MCF 10A (cell line): ENCODE measurements around the gene ACOT12. TPM values are rescaled to one million over a fixed set of nuclear protein-coding genes. Genes with fewer than 3 reads are reported as not detected.

ENCODE experiments used
- Bru-seq: library from RNA; stranded (reverse); fragments of 400-500 nt; gene quantifications from one replicate; lab custom pipeline; 2021; lab: Mats Ljungman, UMichigan
- BruChase-seq, 2 experiments: library from RNA; stranded (reverse); fragments of 400-500 nt; gene quantifications; one replicate each; lab custom pipeline; 2021; lab: Mats Ljungman, UMichigan
- BruUV-seq: library from RNA; stranded (reverse); fragments of 400-500 nt; replicated peaks from 2 replicates; lab custom pipeline; 2021; lab: Mats Ljungman, UMichigan
- CTCF ChIA-PET: fragments of 300-600 bp; sonication (Branson Sonifier 250); formaldehyde crosslinking; extraction: SDS; loops from one replicate; lab custom pipeline; 2021; ENCODE audit warnings: antibody characterized with exemption, inconsistent platforms; lab: Yijun Ruan, JAX
- POLR2A ChIA-PET: fragments of 300-600, 350-650 bp; sonication (Branson Sonifier 250); formaldehyde crosslinking; extraction: SDS; loops from one replicate; lab custom pipeline; 2020; ENCODE audit warnings: antibody characterized with exemption, inconsistent platforms; lab: Yijun Ruan, JAX
- DNase-seq: peaks from one replicate; pipeline ENCODE4 v3.0.0-alpha.2; 2018; ENCODE audit not compliant: unreplicated experiment
- H3K27ac Mint-ChIP-seq: one replicate; pipeline ENCODE4 v1.8.0; 2022; ENCODE audit warnings: mild to moderate bottlenecking, low read depth, mixed read lengths; ENCODE audit not compliant: unreplicated experiment
- H3K27me3 Mint-ChIP-seq: one replicate; pipeline ENCODE4 v1.8.0; 2022; ENCODE audit warnings: mixed read lengths; ENCODE audit not compliant: insufficient read depth, unreplicated experiment
- H3K36me3 Mint-ChIP-seq: one replicate; pipeline ENCODE4 v1.8.0; 2022; ENCODE audit warnings: mild to moderate bottlenecking, moderate library complexity, mixed read lengths; ENCODE audit not compliant: insufficient read depth, unreplicated experiment
- H3K4me1 Mint-ChIP-seq: one replicate; pipeline ENCODE4 v1.8.0; 2022; ENCODE audit warnings: mixed read lengths; ENCODE audit not compliant: insufficient read depth, unreplicated experiment
- H3K4me3 Mint-ChIP-seq: one replicate; pipeline ENCODE4 v1.8.0; 2022; ENCODE audit warnings: mild to moderate bottlenecking, moderate library complexity, mixed read lengths; ENCODE audit not compliant: unreplicated experiment
- H3K9me3 Mint-ChIP-seq: one replicate; pipeline ENCODE4 v1.8.0; 2022; ENCODE audit warnings: mixed read lengths; ENCODE audit not compliant: unreplicated experiment
- CTCF ChIP-seq: fragments of 200-600 bp; IDR thresholded peaks from one replicate; pipeline ENCODE4 v1.8.0; 2022; ENCODE audit warnings: antibody characterized with exemption, mild to moderate bottlenecking; ENCODE audit not compliant: unreplicated experiment
- intact Hi-C: fragments of 100-400 bp; cut with micrococcal nuclease; formaldehyde crosslinking; loops from 2 replicates; pipeline ENCODE4 v1.14.1; 2022
- long read RNA-seq: library from polyadenylated mRNA; stranded (forward); transcript quantifications from one replicate; pipeline ENCODE4 v2.0.0, GENCODE V29; 2022
- total RNA-seq: library from RNA; stranded (reverse); gene quantifications from 2 replicates; pipeline ENCODE4 v1.2.3, GENCODE V29; 2022

ACOT12 gene
- not detected in 2 replicates for total RNA-seq
- percentile 28 among the genes with signal in this experiment for Bru-seq, nascent RNA
- BruChase-seq, experiment 1, labeled RNA remaining after a 6-hour chase: percentile 47 among the genes with signal in this experiment
- percentile 38 among the genes with signal in this experiment for BruChase-seq, experiment 2, labeled RNA remaining after a 2-hour chase
- long read RNA-seq: 0 reads

- no TSS peak for BruUV-seq
- ChIA-PET CTCF (interaction anchor here (1.0 kb wide), 1 partner anchor 31 kb away, joined by 3 read pairs; no protein-coding TSS in a partner anchor), POLR2A (no interaction called here)
- no peak for DNase-seq
- H3K4me3 Mint-ChIP-seq: no peak within 1 kb of the TSS
- H3K9me3 Mint-ChIP-seq: no peaks in the 10 kb centered on the region
- no peaks in the 10 kb centered on the region for H3K36me3 Mint-ChIP-seq
- H3K27me3 Mint-ChIP-seq: no peaks in the 10 kb centered on the region
- TF ChIP-seq CTCF: no peak
- H3K4me1 Mint-ChIP-seq: no peaks in the 10 kb centered on the region
- intact Hi-C loops: no loop called here
- H3K27ac Mint-ChIP-seq: no peak within 1 kb of the TSS
Observed at GRCh38 chr5:81393783-81394718, at the start of gene ACOT12. Gene ACOT12, minus strand, starts transcription at chr5:81394134. Its CDS starts 20 bp downstream, at chr5:81394114.

DNA sequence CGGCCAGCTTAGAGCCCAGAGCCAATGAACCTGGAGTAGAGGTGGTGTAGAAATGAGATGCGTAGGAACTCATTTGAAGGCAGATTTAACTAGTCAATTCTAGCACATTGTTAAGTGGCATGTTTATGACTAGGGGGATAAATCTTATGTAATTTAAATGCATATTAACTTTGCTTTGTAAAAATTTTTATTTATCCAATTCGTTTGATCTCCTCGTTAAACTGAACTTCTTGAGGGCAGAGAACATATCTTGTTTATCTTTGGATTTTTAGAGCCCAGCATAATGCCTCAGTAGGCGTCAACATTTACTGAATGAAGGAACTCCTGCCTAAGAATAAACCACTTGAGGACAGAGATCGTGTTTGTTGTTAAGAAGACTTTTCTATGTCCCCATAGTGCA lies 41.1 kb upstream of the ACOT12 start:
- no TSS peak for BruUV-seq
- TF ChIP-seq CTCF: no peak
- no peak for DNase-seq
- intact Hi-C loops: no loop called here
- H3K9me3 Mint-ChIP-seq: no peaks in the 10 kb centered on the region
- peaks cover 28% of the 10 kb centered on the region for H3K36me3 Mint-ChIP-seq
- H3K4me3 Mint-ChIP-seq: no peak overlapping the region
- CTCF ChIA-PET: interaction anchor here (0.6 kb wide), 1 partner anchor 1427 kb away, joined by 3 read pairs; no protein-coding TSS in a partner anchor
- POLR2A ChIA-PET: no interaction called here
- H3K27me3 Mint-ChIP-seq: no peaks in the 10 kb centered on the region
- H3K27ac Mint-ChIP-seq: no peak overlapping the region
- no peaks in the 10 kb centered on the region for H3K4me1 Mint-ChIP-seq

DNA sequence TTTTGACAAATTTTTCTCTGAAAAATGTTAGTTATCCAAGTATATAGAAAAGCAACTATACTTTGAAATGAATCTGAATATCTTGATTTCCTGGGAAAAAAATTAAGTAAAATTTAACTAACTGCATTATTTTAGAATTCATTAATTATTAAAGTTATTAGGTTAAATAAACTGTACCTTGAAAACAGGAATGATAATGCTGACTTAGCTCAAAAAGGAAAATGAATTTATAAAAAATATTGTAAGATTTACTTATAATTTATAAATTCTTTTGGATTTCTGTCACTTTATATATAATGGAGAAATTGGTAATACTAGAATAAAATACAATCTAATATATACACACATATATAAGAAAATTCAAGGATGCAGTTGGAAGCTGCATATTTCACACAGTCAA lies 36.1 kb upstream of the ACOT12 start:
- Mint-ChIP-seq H3K4me3 (no peak overlapping the region), H3K36me3 (peaks cover 45% of the 10 kb centered on the region), H3K27ac (no peak overlapping the region), H3K27me3 (no peaks in the 10 kb centered on the region), H3K9me3 (no peaks in the 10 kb centered on the region), H3K4me1 (peaks cover 15% of the 10 kb centered on the region)
- ChIA-PET POLR2A (interaction anchor here (0.5 to 1.1 kb wide), 2 partner anchors 9 to 443 kb away, joined by 3 to 4 read pairs; no protein-coding TSS in a partner anchor), CTCF (interaction anchor here (0.6 to 1.1 kb wide), 2 partner anchors 127 to 820 kb away, joined by 3 read pairs; no protein-coding TSS in a partner anchor)
- DNase-seq: no peak
- no peak for TF ChIP-seq CTCF
- BruUV-seq: no TSS peak
- intact Hi-C loops: loop anchor here (5.0 kb wide), 2 partner anchors 407 to 677 kb away; no protein-coding TSS in a partner anchor
